Cardiac muscle cell (in vitro differentiated cells and primary cell): ENCODE results near the gene MPZL1. TPM values are rescaled to one million over a fixed set of nuclear protein-coding genes. Genes with fewer than 3 reads are reported as not detected.

ENCODE experiments used
- DNase-seq, 2 donors: peaks; one replicate each; pipeline versions ENCODE4 v3.0.0 to v3.0.0-alpha.2; 2010 to 2017; ENCODE audit warnings: low read depth in 1 of 2, low spot score in 1 of 2
- H3K27ac ChIP-seq: fragments of 200-600 bp; sonication (generic); 2 replicates; pipeline ENCODE4 v1.5.1; 2016
- H3K27me3 ChIP-seq: fragments of 200-600 bp; sonication (generic); 2 replicates; pipeline ENCODE4 v1.6.0; 2016; ENCODE audit warnings: control low read depth
- H3K36me3 ChIP-seq: fragments of 200-600 bp; sonication (generic); 2 replicates; pipeline ENCODE4 v1.5.1; 2016; ENCODE audit warnings: control low read depth
- H3K4me1 ChIP-seq: fragments of 200-600 bp; sonication (generic); 2 replicates; pipeline ENCODE4 v1.8.1; 2017; ENCODE audit warnings: low read depth, mild to moderate bottlenecking, mixed run types
- H3K4me3 ChIP-seq: fragments of 200-600 bp; sonication (generic); 2 replicates; pipeline ENCODE4 v1.5.1; 2016; ENCODE audit warnings: mild to moderate bottlenecking
- H3K9me3 ChIP-seq: fragments of 200-600 bp; sonication (generic); 2 replicates; pipeline ENCODE4 v1.5.1; 2017; ENCODE audit warnings: low read depth, mild to moderate bottlenecking, control low read depth
- CTCF ChIP-seq: IDR thresholded peaks from 2 replicates; pipeline ENCODE4 v1.5.1; 2012; ENCODE audit warnings: low read depth, mild to moderate bottlenecking, low read length
- polyA plus RNA-seq: library from polyadenylated mRNA; unstranded; fragments of >200 nt; fragmentation: Nextera tagmentation; extraction: Ambion mirVana; gene quantifications from 2 replicates; pipeline ENCODE4 v1.2.1, GENCODE V29; 2016
- total RNA-seq: library from RNA; depleted of rRNA; stranded (reverse); fragments of >200 nt; gene quantifications from 2 replicates; pipeline ENCODE4 v1.2.3, GENCODE V29; 2016

MPZL1 gene
- total and polyA plus RNA-seq, 2 experiments from 2014 or later: 107 to 114 TPM

GRCh38 chr1:167764458-167765330 lies 42.9 kb downstream of the MPZL1 start:
- Histone ChIP-seq H3K4me1 (peaks cover 3% of the 10 kb centered on the region), H3K4me3 (no peak overlapping the region), H3K27ac (no peak overlapping the region), H3K9me3 (no peaks in the 10 kb centered on the region), H3K27me3 (no peaks in the 10 kb centered on the region), H3K36me3 (peaks cover 17% of the 10 kb centered on the region)
- TF ChIP-seq CTCF: no peak
- DNase-seq: no peak

GRCh38 chr1:167765496-167765895 lies 43.7 kb downstream of the MPZL1 start:
- Histone ChIP-seq H3K36me3 (peaks cover 17% of the 10 kb centered on the region), H3K4me1 (peaks cover 3% of the 10 kb centered on the region), H3K9me3 (no peaks in the 10 kb centered on the region), H3K27ac (no peak overlapping the region), H3K4me3 (no peak overlapping the region), H3K27me3 (no peaks in the 10 kb centered on the region)
- DNase-seq: no peak
- no peak for TF ChIP-seq CTCF

- H3K4me1 ChIP-seq: no peaks in the 10 kb centered on the region
- no peak for TF ChIP-seq CTCF
Measured at GRCh38 chr1:167766538-167766937, 44.8 kb downstream of the MPZL1 start.

GRCh38 chr1:167767761-167768160 lies 46.0 kb downstream of the MPZL1 start:
- H3K4me1 ChIP-seq: no peaks in the 10 kb centered on the region
- peaks cover 25% of the 10 kb centered on the region for H3K36me3 ChIP-seq
- no peak overlapping the region for H3K27ac ChIP-seq
- no peak for DNase-seq
- H3K9me3 ChIP-seq: no peaks in the 10 kb centered on the region
- H3K4me3 ChIP-seq: no peak overlapping the region
- H3K27me3 ChIP-seq: no peaks in the 10 kb centered on the region
- no peak for TF ChIP-seq CTCF

More at GRCh38 chr1:167766538-167766937, 44.8 kb downstream of the MPZL1 start:
- no peaks in the 10 kb centered on the region for H3K27me3 ChIP-seq
- no peaks in the 10 kb centered on the region for H3K9me3 ChIP-seq
- DNase-seq: no peak
- H3K4me3 ChIP-seq: no peak overlapping the region
- peaks cover 17% of the 10 kb centered on the region for H3K36me3 ChIP-seq
- H3K27ac ChIP-seq: no peak overlapping the region

- TF ChIP-seq CTCF: no peak
- Histone ChIP-seq H3K27me3 (no peaks in the 10 kb centered on the region), H3K27ac (no peak overlapping the region), H3K9me3 (no peaks in the 10 kb centered on the region), H3K4me1 (no peaks in the 10 kb centered on the region), H3K36me3 (peaks cover 29% of the 10 kb centered on the region), H3K4me3 (no peak overlapping the region)
- DNase-seq: no peak
Measured at GRCh38 chr1:167770127-167770526, 48.3 kb downstream of the MPZL1 start.
